ENCODE data around the gene KLK14.

- TF ChIP-seq EZH2 (IDR thresholded peaks at IDR 0.05) (no peak), POLR2A (IDR thresholded peaks at IDR 0.05; ENCODE audit: borderline replicate concordance, extremely low read depth, insufficient read depth, insufficient read length) (no peak), ZNF274 (IDR thresholded peaks at IDR 0.05; ENCODE audit: low read depth, low read length) (no peak), POLR2AphosphoS5 (IDR thresholded peaks at IDR 0.05; ENCODE audit: low read depth, low read length) (no peak), CTCF (IDR thresholded peaks at IDR 0.05 in 2 of 3, conservative IDR thresholded peaks at IDR 0.05 in 1 of 3; ENCODE audit: borderline replicate concordance in 1 of 3, insufficient read depth in 1 of 3, low read depth in 2 of 3, low read length in 2 of 3) (no peak), SRF (IDR thresholded peaks at IDR 0.05; ENCODE audit: low read depth) (no peak), CBX3 (IDR thresholded peaks at IDR 0.05; ENCODE audit: low read depth) (no peak), REST (IDR thresholded peaks at IDR 0.05; ENCODE audit: low read depth) (no peak), FOSL1 (IDR thresholded peaks at IDR 0.05; ENCODE audit: low read depth) (no peak), ZBTB33 (IDR thresholded peaks at IDR 0.05; ENCODE audit: extremely low read depth, insufficient replicate concordance, low read length) (no peak), EGR1 (IDR thresholded peaks at IDR 0.05; ENCODE audit: low read depth) (no peak), MAX (IDR thresholded peaks at IDR 0.05) (no peak)
Measured at GRCh38 chr19:51060973-51061372, 21.7 kb downstream of the KLK14 start.

Measured in HCT116 (cell line).